ENCODE data around the gene DLG2. TPM values are rescaled to one million over a fixed set of nuclear protein-coding genes. Genes with fewer than 3 reads are reported as not detected.

DLG2 gene
- total RNA-seq, 3 donors from 2014 or later (not counting 1 experiment from before 2014, with no cell fraction given): 1.7 to 2.9 (median 2.2) TPM

- H3K4me1 Mint-ChIP-seq: no peaks in the 10 kb centered on the region
- no peaks in the 10 kb centered on the region for H3K36me3 Mint-ChIP-seq
- H3K27ac ChIP-seq (ENCODE audit: low read length): no peak overlapping the region
- H3K4me1 ChIP-seq (ENCODE audit: control insufficient read depth, insufficient read depth, low read length): no peaks in the 10 kb centered on the region
- DNase-seq (no peak), ATAC-seq (no peak)
- H3K4me3 ChIP-seq (ENCODE audit: low read length): no peak overlapping the region
- no peak overlapping the region for H3K27ac Mint-ChIP-seq
- 97% methylated on average over 2 of the region's 3 CpGs for WGBS (ENCODE audit: insufficient coverage)
- H3K4me3 Mint-ChIP-seq: no peak overlapping the region
- H3K27me3 Mint-ChIP-seq (ENCODE audit: low read depth in 2 of 2): no peaks in the 10 kb centered on the region
- intact Hi-C loops (cut with micrococcal nuclease): no loop called here
- peaks cover 2% of the 10 kb centered on the region for H3K27me3 ChIP-seq (ENCODE audit: control insufficient read depth, insufficient read depth, low read length)
- TF ChIP-seq CTCF (IDR thresholded peaks at IDR 0.05): no peak
- peaks cover 0 to 4% of the 10 kb centered on the region in 2 donors for H3K9me3 Mint-ChIP-seq
- H3K36me3 ChIP-seq (ENCODE audit: control insufficient read depth, insufficient read depth, low read length): no peaks in the 10 kb centered on the region
- H3K9me3 ChIP-seq (ENCODE audit: control insufficient read depth, insufficient read depth, low read length): no peaks in the 10 kb centered on the region
These were observed 2001.8 kb downstream of the DLG2 start for GRCh38 chr11:83625336-83625735.

GRCh38 chr11:83617671-83618070, 2009.5 kb downstream of the DLG2 start:
- DNase-seq (no peak), ATAC-seq (no peak)
- Histone ChIP-seq H3K4me1 (ENCODE audit: control insufficient read depth, insufficient read depth, low read length) (no peaks in the 10 kb centered on the region), H3K27me3 (ENCODE audit: control insufficient read depth, insufficient read depth, low read length) (no peaks in the 10 kb centered on the region), H3K27ac (ENCODE audit: low read length) (no peak overlapping the region), H3K9me3 (ENCODE audit: control insufficient read depth, insufficient read depth, low read length) (no peaks in the 10 kb centered on the region), H3K4me3 (ENCODE audit: low read length) (no peak overlapping the region), H3K36me3 (ENCODE audit: control insufficient read depth, insufficient read depth, low read length) (no peaks in the 10 kb centered on the region)
- no peak for TF ChIP-seq CTCF (IDR thresholded peaks at IDR 0.05)
- H3K9me3 Mint-ChIP-seq: peaks cover 2 to 5% of the 10 kb centered on the region in 2 donors
- WGBS (ENCODE audit: insufficient coverage): no CpG with 5 or more reads among the region's 1 CpG
- intact Hi-C loops (cut with micrococcal nuclease): no loop called here
- H3K36me3 Mint-ChIP-seq: no peaks in the 10 kb centered on the region
- no peaks in the 10 kb centered on the region for H3K27me3 Mint-ChIP-seq (ENCODE audit: low read depth in 2 of 2)
- H3K27ac Mint-ChIP-seq: no peak overlapping the region
- no peaks in the 10 kb centered on the region for H3K4me1 Mint-ChIP-seq
- no peak overlapping the region for H3K4me3 Mint-ChIP-seq

- Histone ChIP-seq H3K4me1 (ENCODE audit: control insufficient read depth, insufficient read depth, low read length) (no peaks in the 10 kb centered on the region), H3K27me3 (ENCODE audit: control insufficient read depth, insufficient read depth, low read length) (no peaks in the 10 kb centered on the region), H3K27ac (ENCODE audit: low read length) (no peak overlapping the region), H3K36me3 (ENCODE audit: control insufficient read depth, insufficient read depth, low read length) (no peaks in the 10 kb centered on the region), H3K4me3 (ENCODE audit: low read length) (no peak overlapping the region), H3K9me3 (ENCODE audit: control insufficient read depth, insufficient read depth, low read length) (no peaks in the 10 kb centered on the region)
- intact Hi-C loops (cut with micrococcal nuclease): no loop called here
- DNase-seq (no peak), ATAC-seq (no peak)
- no peak overlapping the region for H3K4me3 Mint-ChIP-seq
- no peaks in the 10 kb centered on the region for H3K4me1 Mint-ChIP-seq
- H3K27ac Mint-ChIP-seq: no peak overlapping the region
- TF ChIP-seq CTCF (IDR thresholded peaks at IDR 0.05): no peak
- peaks cover 5 to 8% of the 10 kb centered on the region in 2 donors for H3K9me3 Mint-ChIP-seq
- no peaks in the 10 kb centered on the region for H3K36me3 Mint-ChIP-seq
- peaks cover 0 to 3% of the 10 kb centered on the region in 2 donors for H3K27me3 Mint-ChIP-seq (ENCODE audit: low read depth in 2 of 2)
- WGBS (ENCODE audit: insufficient coverage): 57% methylated on average over 2 of the region's 2 CpGs
These were observed 2013.4 kb downstream of the DLG2 start for GRCh38 chr11:83613767-83614121.
